RWPE2 (cell line): ENCODE measurements around the gene NLRC3.

Experiments used
- ATAC-seq: fragments of 200-7000 bp; cut with Tn5 transposase; 3 replicates; pipeline ENCODE4 v1.9.1; 2021; ENCODE audit warnings: low read depth
- DNase-seq: peaks from one replicate; pipeline ENCODE4 v3.0.0-alpha.2; 2020; ENCODE audit warnings: low spot score
- H3K27ac ChIP-seq: fragments of 450-650 bp; 2 replicates; pipeline ENCODE4 v1.5.1; 2017; ENCODE audit warnings: mild to moderate bottlenecking; ENCODE audit not compliant: poor library complexity, severe bottlenecking
- H3K27me3 ChIP-seq: fragments of 250-450 bp; sonication (Bioruptor Pico); 2 replicates; pipeline ENCODE4 v1.5.1; 2021; ENCODE audit warnings: mild to moderate bottlenecking, moderate library complexity; ENCODE audit not compliant: insufficient read depth, poor library complexity, severe bottlenecking
- H3K36me3 ChIP-seq: fragments of 250-450 bp; sonication (Bioruptor Pico); 2 replicates; pipeline ENCODE4 v1.5.1; 2020; ENCODE audit warnings: low read depth, mild to moderate bottlenecking, moderate library complexity
- H3K4me1 ChIP-seq: fragments of 250-450 bp; sonication (Bioruptor Pico); 2 replicates; pipeline ENCODE4 v1.5.1; 2021; ENCODE audit warnings: mild to moderate bottlenecking, moderate library complexity; ENCODE audit not compliant: insufficient read depth, poor library complexity, severe bottlenecking
- H3K4me3 ChIP-seq: fragments of 250-450 bp; sonication (Bioruptor Pico); 2 replicates; pipeline ENCODE4 v1.5.1; 2021; ENCODE audit warnings: mild to moderate bottlenecking, moderate library complexity; ENCODE audit not compliant: severe bottlenecking
- H3K9me3 ChIP-seq: fragments of 250-450 bp; sonication (Bioruptor Pico); 2 replicates; pipeline ENCODE4 v1.5.1; 2021; ENCODE audit warnings: mild to moderate bottlenecking, moderate library complexity; ENCODE audit not compliant: severe bottlenecking
- TF ChIP-seq, protein P1 (sequence below): fragments of 450-650 bp; IDR thresholded peaks from one replicate; pipeline ENCODE4 v1.5.1; 2017; ENCODE audit warnings: mild to moderate bottlenecking, moderate library complexity; ENCODE audit not compliant: poor library complexity, severe bottlenecking

The NLRC3 gene

GRCh38 chr16:3541527-3542155 lies 35.6 kb downstream of the NLRC3 start:
- H3K27ac ChIP-seq: no peak overlapping the region
- TF ChIP-seq, protein P1, sequence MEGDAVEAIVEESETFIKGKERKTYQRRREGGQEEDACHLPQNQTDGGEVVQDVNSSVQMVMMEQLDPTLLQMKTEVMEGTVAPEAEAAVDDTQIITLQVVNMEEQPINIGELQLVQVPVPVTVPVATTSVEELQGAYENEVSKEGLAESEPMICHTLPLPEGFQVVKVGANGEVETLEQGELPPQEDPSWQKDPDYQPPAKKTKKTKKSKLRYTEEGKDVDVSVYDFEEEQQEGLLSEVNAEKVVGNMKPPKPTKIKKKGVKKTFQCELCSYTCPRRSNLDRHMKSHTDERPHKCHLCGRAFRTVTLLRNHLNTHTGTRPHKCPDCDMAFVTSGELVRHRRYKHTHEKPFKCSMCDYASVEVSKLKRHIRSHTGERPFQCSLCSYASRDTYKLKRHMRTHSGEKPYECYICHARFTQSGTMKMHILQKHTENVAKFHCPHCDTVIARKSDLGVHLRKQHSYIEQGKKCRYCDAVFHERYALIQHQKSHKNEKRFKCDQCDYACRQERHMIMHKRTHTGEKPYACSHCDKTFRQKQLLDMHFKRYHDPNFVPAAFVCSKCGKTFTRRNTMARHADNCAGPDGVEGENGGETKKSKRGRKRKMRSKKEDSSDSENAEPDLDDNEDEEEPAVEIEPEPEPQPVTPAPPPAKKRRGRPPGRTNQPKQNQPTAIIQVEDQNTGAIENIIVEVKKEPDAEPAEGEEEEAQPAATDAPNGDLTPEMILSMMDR: no peak
- DNase-seq (no peak), ATAC-seq (no peak)
- H3K4me3 ChIP-seq: no peak overlapping the region
- H3K27me3 ChIP-seq: no peaks in the 10 kb centered on the region
- H3K9me3 ChIP-seq: no peaks in the 10 kb centered on the region
- peaks cover 11% of the 10 kb centered on the region for H3K36me3 ChIP-seq
- no peaks in the 10 kb centered on the region for H3K4me1 ChIP-seq

DNA sequence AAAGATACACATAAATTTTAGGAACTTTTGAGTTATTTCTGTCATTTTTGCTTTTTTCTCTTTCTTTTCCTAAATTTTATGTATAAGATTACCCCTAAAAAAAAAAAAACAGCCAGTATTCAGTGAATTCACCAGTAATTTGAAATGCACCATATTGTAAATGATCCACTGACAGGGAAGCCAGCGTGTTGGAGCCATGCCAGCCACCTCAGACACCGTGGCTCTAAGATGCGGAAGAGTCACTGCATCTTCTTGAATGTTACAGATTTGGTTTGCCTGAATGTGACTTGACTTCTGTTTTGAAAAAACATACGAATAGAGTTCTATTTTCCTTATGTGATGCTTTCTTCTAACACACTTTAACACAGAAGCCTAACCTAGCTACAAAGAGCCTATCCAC lies 39.0 kb downstream of the NLRC3 start:
- DNase-seq (no peak), ATAC-seq (no peak)
- H3K27ac ChIP-seq: no peak overlapping the region
- H3K9me3 ChIP-seq: no peaks in the 10 kb centered on the region
- H3K4me3 ChIP-seq: no peak overlapping the region
- no peaks in the 10 kb centered on the region for H3K27me3 ChIP-seq
- no peaks in the 10 kb centered on the region for H3K4me1 ChIP-seq
- H3K36me3 ChIP-seq: peaks cover 12% of the 10 kb centered on the region
- TF ChIP-seq, protein P1: no peak

DNA sequence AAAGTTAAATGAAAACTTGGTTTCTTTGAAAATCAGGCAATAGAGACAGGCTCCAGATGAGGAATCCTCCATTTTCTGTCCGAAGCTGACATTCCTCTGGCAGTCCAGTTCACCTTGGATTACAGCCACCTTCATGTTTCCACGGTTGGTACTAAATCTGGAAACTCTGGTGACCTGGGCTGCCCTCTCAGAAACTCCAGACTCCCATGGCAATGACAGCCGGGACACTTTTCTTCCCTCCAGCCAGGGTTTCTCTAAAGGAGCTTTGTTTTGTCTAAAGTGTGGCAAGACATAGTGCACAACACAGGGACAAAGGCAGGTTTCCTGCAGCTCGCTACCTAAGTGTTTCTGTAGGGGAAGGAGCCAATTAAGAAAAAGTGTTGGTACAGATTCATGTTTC lies 40.4 kb downstream of the NLRC3 start:
- no peaks in the 10 kb centered on the region for H3K9me3 ChIP-seq
- no peak for DNase-seq
- no peak for ATAC-seq
- TF ChIP-seq, protein P1: no peak
- H3K27ac ChIP-seq: no peak overlapping the region
- H3K36me3 ChIP-seq: peaks cover 15% of the 10 kb centered on the region
- H3K4me1 ChIP-seq: no peaks in the 10 kb centered on the region
- H3K4me3 ChIP-seq: no peak overlapping the region
- H3K27me3 ChIP-seq: no peaks in the 10 kb centered on the region

- Histone ChIP-seq H3K4me3 (no peak overlapping the region), H3K27me3 (no peaks in the 10 kb centered on the region), H3K4me1 (no peaks in the 10 kb centered on the region), H3K9me3 (no peaks in the 10 kb centered on the region), H3K27ac (no peak overlapping the region), H3K36me3 (peaks cover 15% of the 10 kb centered on the region)
- TF ChIP-seq, protein P1: no peak
- ATAC-seq (no peak), DNase-seq (no peak)
Measured at GRCh38 chr16:3536271-3536731, 40.9 kb downstream of the NLRC3 start.

- Histone ChIP-seq H3K27ac (no peak overlapping the region), H3K36me3 (peaks cover 22% of the 10 kb centered on the region), H3K27me3 (no peaks in the 10 kb centered on the region), H3K9me3 (no peaks in the 10 kb centered on the region), H3K4me1 (no peaks in the 10 kb centered on the region), H3K4me3 (no peak overlapping the region)
- TF ChIP-seq, protein P1: no peak
- ATAC-seq (no peak), DNase-seq (no peak)
Measured at GRCh38 chr16:3534126-3534525, 43.1 kb downstream of the NLRC3 start.
